Astrocyte of the cerebellum (primary cell): ENCODE measurements around the gene CSE1L.
"Not testable (repeated sequence)": the region's sequence is repeated elsewhere in the genome, so short reads cannot be mapped to it uniquely, and the experiment has no call there.

ENCODE experiments used
- DNase-seq: peaks from one replicate; pipeline ENCODE4 v3.0.0-alpha.2; 2011; ENCODE audit warnings: low read depth
- H3K4me3 ChIP-seq: 2 replicates; pipeline ENCODE4 v1.5.1; 2011; ENCODE audit warnings: mild to moderate bottlenecking, low read depth, low read length, moderate library complexity
- in situ Hi-C: cut with HindIII; loops from 2 replicates; pipeline ENCODE4 v1.10.0; 2017; ENCODE audit warnings: low sequenced_read_pairs
- TF ChIP-seq, protein P1 (sequence below): IDR thresholded peaks from 2 replicates; pipeline ENCODE4 v1.5.1; 2012; ENCODE audit warnings: low read length, low read depth, moderate library complexity, mild to moderate bottlenecking; ENCODE audit errors: missing control alignments

CSE1L gene

DNA sequence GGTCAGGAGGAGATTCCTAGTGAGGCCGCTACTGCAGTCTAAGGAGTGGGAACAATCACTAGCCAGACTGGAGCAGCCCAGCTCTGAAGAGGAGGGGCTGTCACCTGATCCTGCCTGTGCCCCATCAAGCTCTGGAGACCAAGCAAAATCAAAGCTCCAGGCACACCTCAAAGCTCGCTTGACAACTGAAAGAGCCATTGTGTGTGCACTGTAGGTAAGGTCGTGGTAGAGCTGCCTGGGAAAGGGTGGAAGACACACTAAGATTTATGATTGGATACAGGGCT, 58.2 kb downstream of the CSE1L start:
- TF ChIP-seq, protein P1, sequence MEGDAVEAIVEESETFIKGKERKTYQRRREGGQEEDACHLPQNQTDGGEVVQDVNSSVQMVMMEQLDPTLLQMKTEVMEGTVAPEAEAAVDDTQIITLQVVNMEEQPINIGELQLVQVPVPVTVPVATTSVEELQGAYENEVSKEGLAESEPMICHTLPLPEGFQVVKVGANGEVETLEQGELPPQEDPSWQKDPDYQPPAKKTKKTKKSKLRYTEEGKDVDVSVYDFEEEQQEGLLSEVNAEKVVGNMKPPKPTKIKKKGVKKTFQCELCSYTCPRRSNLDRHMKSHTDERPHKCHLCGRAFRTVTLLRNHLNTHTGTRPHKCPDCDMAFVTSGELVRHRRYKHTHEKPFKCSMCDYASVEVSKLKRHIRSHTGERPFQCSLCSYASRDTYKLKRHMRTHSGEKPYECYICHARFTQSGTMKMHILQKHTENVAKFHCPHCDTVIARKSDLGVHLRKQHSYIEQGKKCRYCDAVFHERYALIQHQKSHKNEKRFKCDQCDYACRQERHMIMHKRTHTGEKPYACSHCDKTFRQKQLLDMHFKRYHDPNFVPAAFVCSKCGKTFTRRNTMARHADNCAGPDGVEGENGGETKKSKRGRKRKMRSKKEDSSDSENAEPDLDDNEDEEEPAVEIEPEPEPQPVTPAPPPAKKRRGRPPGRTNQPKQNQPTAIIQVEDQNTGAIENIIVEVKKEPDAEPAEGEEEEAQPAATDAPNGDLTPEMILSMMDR, result no peak
- in situ Hi-C loops, result loop anchor here (5.0 kb wide), 1 partner anchor 33 kb away; no protein-coding TSS in a partner anchor
- DNase-seq, result no peak
- H3K4me3 ChIP-seq, result no peak overlapping the region

DNA sequence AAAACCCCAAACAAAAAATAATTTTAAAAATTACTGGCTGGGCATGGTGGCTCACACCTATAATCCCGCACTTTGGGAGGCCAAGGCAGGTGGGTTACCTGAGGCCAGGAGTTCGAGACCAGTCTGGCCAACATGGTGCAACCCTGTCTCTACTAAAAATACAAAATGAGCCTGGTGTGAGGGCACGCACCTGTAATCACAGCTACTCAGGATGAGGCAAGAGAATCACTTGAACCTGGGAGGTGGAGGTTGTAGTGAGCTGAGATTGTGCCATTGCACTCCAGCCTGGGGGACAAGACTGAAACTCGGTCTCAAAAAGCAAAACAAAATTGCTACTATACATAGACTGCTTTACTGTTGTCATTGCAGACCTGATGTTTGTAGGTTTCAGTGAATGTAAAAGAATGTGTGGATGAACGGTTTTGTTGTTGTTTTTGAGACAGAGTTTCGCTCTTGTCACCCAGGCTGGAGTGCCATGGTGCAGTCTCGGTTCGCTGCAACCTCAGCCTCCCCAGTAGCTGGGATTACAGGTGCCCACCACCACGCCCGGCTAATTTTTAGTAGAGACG, 59.0 kb downstream of the CSE1L start:
- in situ Hi-C loops, result loop anchor here (5.0 kb wide), 1 partner anchor 32 kb away; no protein-coding TSS in a partner anchor
- not testable (repeated sequence) for DNase-seq, H3K4me3 ChIP-seq

DNA sequence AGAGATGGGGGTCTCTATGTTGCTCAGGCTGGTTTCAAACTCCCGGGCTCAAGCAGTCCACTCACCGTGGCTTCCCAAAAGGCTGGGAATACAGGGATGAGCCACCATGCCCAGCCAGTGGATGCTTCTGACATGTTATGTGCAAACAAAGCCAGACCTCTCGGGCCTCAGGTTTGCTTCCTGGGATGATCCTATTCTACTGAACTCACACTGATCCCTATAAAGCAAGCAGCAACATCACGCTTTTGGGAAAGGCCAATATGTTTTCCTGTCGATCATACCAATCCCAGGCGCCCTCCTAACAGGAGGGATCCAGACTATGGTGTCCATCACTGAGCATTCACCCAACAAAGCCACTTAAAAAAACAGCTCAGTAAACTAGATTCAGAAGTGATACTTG, 60.2 kb downstream of the CSE1L start:
- H3K4me3 ChIP-seq, result no peak overlapping the region
- DNase-seq, result no peak
- TF ChIP-seq, protein P1, result no peak
- in situ Hi-C loops, result no loop called here

DNA sequence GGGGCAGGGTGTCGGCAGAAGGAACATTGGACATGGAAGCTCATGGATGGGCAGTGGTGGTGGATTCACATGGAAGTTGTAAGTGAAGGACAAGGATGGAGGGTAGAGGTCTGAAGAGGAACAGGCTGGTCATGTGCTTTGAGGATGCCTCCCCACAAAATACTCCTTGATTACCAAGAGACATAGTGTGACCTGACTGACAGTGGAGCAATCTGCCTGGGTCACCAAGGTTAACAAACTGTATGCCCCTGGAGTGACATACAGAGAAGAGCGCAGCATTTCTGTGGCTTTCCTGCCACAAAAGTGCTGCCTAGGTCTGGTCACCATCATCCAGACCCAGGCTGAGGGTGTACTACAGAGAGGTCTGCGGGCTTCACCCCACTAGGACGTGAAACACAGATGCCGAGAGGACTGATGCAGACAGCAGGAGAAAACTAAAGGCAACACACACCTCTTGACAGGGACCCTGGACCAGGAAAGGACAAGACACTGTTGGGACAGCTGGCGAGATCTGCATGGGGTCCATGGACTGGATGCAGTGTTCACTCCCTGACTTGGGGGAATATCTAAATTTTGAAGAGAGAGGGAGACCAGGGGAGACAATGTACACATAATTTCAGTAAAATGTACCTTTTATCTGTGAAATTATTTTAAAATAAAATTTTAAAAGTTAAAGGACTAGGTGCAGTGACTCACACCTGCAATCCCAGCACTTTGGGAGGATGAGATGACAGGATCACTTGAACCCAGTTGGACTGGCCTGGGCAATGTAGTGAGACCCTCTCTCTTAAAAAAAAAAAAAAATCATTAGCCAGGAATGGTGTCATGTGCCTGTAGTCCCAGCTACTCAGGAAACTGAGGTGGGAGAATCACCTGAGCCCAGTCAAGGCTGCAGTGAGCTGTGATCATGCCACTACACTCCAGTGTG, 64.9 kb downstream of the CSE1L start:
- TF ChIP-seq, protein P1, result no peak
- H3K4me3 ChIP-seq, result no peak overlapping the region
- DNase-seq, result no peak
- in situ Hi-C loops, result no loop called here

DNA sequence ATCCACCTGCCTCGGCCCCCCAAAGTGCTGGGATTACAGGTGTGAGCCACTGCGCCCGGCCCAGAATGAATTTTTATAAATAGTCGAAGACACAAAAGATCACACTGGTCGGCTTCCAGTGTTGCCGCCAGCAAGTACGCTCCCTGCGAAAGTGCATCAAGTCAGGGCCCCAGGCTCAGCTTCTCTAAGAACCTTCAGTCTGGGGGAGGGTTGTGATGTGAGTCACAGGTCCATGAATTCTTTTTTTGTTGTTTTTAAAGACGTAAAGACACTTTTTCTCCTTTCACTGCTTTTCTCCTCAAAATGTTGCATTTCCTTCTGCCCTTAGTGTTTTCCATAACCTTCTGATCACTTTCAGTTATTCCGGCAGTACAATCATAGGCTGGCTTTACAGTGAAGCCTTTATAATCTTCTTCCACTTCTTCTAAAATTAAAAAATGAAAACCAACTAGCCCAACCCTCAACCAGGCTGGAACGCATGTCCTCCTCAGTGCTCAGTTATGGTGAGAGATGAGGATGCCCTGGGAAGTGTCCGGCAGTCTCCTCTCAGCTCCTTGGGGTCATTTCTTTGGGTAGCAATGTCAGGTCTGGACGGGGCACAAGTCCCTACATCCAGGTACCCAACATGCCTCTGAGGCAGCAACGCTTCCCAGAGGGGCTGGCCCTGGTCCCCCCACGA, 66.6 kb downstream of the CSE1L start:
- TF ChIP-seq, protein P1, result no peak
- H3K4me3 ChIP-seq, result no peak overlapping the region
- DNase-seq, result no peak
- in situ Hi-C loops, result no loop called here

DNA sequence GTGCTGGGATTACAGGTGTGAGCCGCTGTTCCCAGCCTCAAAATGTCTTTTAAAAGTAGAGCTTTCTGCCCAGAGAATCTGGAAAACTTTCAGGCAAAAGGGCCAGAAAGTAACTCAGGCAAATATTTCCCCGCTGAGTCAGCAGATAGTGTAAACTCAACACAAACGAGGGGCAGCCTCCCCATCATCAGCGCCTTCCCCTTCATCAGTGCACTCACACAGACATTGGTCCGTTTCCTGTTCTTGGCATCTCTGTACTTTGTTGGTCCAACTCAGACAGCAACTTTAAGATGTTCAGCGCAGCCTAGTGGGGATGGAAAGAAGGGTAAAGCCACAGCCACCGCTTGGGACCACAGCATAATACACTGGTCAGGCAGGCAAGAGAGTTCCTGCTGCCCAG, 69.5 kb downstream of the CSE1L start:
- TF ChIP-seq, protein P1, result peak; percentile 25
- no peak overlapping the region for H3K4me3 ChIP-seq
- in situ Hi-C loops, result no loop called here
- peak; percentile 9 for DNase-seq

DNA sequence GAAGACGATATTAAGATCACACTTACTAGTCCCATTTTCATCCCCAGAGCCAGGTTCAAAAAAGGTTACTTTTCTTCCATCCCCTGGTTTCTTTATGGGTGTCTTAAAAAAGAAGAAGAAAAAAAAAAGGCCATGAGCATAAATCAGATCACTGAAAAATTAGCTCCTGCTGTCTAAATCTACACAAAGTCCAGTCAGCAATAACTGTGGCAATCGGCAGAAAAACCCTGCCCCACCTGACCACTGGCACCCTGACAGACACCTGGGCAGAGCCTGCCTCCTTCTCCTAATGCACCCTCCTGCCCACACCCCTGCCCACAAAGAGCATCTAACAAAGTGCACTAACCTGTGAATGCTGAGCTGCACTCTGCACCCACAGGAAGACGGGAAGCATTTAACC, 72.2 kb downstream of the CSE1L start:
- H3K4me3 ChIP-seq, result no peak overlapping the region
- no peak for DNase-seq
- in situ Hi-C loops, result no loop called here
- TF ChIP-seq, protein P1, result no peak
